ENCODE results near the gene PTPA. TPM values are rescaled to one million over a fixed set of nuclear protein-coding genes. Genes with fewer than 3 reads are reported as not detected.

PTPA gene
- total and polyA plus RNA-seq, 9 of the 15 experiments (the other 6 are each of a cell fraction or from before 2014, with no cell fraction given), result 1.7 to 121 (median 72.6) TPM

DNA sequence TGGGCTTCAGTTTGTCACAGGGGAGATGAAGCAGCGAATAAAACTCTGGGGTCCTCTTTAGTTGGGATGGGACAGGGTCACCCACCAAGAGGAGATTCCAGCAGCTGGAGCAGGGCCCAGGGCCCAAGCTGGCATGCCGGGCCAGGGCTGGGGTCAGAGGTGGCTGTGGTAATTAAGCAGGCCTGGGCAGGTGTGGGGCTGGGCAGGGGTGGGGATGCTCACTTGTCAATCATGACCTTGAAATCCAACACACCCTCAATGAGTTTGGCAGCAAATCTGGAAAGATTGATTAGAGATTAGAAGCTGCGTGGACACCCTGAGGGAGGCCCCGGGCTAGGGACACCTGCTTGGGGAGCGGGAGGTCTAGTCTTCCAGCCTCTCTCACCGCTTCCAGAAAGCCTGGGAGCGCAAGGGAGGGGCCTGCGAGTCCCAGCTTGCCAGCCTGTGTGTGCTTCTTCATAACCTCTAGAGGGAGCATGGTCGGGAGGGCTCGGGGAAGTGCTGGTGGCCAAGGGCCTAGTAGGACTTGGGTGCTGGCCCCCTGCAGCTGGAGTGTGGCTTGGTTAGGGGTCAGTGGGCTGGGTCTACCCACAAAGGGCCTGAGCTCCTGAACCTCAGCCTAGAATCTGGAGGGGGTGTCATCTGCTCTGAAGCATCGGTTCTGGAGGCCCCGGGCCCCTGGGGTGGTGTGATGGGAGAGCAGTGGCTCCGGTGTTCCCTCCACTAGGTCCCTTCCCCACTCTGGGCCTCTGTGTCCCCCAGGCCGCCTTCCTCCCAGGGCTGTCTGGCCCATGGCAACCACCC is 8.2 kb upstream of the PTPA start (continued):
- TF ChIP-seq, protein P1, sequence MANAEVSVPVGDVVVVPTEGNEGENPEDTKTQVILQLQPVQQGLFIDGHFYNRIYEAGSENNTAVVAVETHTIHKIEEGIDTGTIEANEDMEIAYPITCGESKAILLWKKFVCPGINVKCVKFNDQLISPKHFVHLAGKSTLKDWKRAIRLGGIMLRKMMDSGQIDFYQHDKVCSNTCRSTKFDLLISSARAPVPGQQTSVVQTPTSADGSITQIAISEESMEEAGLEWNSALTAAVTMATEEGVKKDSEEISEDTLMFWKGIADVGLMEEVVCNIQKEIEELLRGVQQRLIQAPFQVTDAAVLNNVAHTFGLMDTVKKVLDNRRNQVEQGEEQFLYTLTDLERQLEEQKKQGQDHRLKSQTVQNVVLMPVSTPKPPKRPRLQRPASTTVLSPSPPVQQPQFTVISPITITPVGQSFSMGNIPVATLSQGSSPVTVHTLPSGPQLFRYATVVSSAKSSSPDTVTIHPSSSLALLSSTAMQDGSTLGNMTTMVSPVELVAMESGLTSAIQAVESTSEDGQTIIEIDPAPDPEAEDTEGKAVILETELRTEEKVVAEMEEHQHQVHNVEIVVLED (CRISPR knock-in tag; IDR thresholded peaks at IDR 0.05), result no peak
- TF ChIP-seq GATAD2B (IDR thresholded peaks at IDR 0.05; ENCODE audit: borderline replicate concordance) (no peak), RFX1 (IDR thresholded peaks at IDR 0.05) (no peak), ZKSCAN3 (CRISPR knock-in tag; IDR thresholded peaks at IDR 0.05) (no peak), SMC3 (conservative IDR thresholded peaks at IDR 0.05; ENCODE audit: insufficient read depth, low read depth, low read length) (peak; percentile 26; the same call in 1 of the 2 replicates), MTA1 (IDR thresholded peaks at IDR 0.05; ENCODE audit: borderline replicate concordance) (no peak), STAT5A (IDR thresholded peaks at IDR 0.05; ENCODE audit: borderline replicate concordance, low read length) (no peak), HNRNPUL1 (IDR thresholded peaks at IDR 0.05; ENCODE audit: low read length) (no peak), CXXC5 (CRISPR knock-in tag; IDR thresholded peaks at IDR 0.05) (0 out of 2 replicates have a peak, but pooled peaks have one; percentile 9)
- TF ChIP-seq, protein P2, sequence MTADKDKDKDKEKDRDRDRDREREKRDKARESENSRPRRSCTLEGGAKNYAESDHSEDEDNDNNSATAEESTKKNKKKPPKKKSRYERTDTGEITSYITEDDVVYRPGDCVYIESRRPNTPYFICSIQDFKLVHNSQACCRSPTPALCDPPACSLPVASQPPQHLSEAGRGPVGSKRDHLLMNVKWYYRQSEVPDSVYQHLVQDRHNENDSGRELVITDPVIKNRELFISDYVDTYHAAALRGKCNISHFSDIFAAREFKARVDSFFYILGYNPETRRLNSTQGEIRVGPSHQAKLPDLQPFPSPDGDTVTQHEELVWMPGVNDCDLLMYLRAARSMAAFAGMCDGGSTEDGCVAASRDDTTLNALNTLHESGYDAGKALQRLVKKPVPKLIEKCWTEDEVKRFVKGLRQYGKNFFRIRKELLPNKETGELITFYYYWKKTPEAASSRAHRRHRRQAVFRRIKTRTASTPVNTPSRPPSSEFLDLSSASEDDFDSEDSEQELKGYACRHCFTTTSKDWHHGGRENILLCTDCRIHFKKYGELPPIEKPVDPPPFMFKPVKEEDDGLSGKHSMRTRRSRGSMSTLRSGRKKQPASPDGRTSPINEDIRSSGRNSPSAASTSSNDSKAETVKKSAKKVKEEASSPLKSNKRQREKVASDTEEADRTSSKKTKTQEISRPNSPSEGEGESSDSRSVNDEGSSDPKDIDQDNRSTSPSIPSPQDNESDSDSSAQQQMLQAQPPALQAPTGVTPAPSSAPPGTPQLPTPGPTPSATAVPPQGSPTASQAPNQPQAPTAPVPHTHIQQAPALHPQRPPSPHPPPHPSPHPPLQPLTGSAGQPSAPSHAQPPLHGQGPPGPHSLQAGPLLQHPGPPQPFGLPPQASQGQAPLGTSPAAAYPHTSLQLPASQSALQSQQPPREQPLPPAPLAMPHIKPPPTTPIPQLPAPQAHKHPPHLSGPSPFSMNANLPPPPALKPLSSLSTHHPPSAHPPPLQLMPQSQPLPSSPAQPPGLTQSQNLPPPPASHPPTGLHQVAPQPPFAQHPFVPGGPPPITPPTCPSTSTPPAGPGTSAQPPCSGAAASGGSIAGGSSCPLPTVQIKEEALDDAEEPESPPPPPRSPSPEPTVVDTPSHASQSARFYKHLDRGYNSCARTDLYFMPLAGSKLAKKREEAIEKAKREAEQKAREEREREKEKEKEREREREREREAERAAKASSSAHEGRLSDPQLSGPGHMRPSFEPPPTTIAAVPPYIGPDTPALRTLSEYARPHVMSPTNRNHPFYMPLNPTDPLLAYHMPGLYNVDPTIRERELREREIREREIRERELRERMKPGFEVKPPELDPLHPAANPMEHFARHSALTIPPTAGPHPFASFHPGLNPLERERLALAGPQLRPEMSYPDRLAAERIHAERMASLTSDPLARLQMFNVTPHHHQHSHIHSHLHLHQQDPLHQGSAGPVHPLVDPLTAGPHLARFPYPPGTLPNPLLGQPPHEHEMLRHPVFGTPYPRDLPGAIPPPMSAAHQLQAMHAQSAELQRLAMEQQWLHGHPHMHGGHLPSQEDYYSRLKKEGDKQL (CRISPR knock-in tag; IDR thresholded peaks at IDR 0.05; ENCODE audit: borderline replicate concordance), result no peak
- TF ChIP-seq, protein P3, sequence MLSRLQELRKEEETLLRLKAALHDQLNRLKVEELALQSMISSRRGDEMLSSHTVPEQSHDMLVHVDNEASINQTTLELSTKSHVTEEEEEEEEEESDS (CRISPR knock-in tag; IDR thresholded peaks at IDR 0.05), result no peak
- TF ChIP-seq, protein P4, sequence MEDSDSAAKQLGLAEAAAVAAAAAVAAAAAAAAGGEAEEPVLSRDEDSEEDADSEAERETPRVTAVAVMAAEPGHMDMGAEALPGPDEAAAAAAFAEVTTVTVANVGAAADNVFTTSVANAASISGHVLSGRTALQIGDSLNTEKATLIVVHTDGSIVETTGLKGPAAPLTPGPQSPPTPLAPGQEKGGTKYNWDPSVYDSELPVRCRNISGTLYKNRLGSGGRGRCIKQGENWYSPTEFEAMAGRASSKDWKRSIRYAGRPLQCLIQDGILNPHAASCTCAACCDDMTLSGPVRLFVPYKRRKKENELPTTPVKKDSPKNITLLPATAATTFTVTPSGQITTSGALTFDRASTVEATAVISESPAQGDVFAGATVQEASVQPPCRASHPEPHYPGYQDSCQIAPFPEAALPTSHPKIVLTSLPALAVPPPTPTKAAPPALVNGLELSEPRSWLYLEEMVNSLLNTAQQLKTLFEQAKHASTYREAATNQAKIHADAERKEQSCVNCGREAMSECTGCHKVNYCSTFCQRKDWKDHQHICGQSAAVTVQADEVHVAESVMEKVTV (CRISPR knock-in tag; IDR thresholded peaks at IDR 0.05), result no peak
- TF ChIP-seq, protein P5, sequence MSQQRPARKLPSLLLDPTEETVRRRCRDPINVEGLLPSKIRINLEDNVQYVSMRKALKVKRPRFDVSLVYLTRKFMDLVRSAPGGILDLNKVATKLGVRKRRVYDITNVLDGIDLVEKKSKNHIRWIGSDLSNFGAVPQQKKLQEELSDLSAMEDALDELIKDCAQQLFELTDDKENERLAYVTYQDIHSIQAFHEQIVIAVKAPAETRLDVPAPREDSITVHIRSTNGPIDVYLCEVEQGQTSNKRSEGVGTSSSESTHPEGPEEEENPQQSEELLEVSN (IDR thresholded peaks at IDR 0.05; ENCODE audit: borderline replicate concordance in 1 of 2, extremely low read depth in 1 of 2, insufficient read depth in 1 of 2, insufficient read length in 1 of 2, low read depth in 1 of 2, low read length in 1 of 2, poor library complexity in 1 of 2, severe bottlenecking in 1 of 2), result no peak
